ENCODE results near the gene HSPA12A.

The HSPA12A gene

DNA sequence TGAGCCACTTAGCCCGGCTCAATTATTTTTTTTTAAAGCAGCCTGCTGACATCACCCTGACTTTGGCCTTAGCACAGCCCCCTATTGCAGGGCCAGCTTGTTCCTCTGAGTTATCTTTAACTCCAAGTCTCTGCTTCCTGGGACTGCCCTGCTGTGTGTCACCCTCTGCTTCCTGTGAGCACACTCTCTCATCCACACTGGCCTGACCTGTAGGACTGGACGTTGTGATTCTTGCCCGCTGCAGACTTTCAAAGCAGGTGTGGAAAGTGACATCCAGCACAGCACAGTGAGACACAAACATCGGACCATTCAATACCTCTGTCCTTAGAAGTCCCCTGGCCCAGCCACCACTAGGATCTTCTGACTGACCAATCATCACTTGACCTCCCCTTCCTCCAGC, 26.4 kb upstream of the HSPA12A start:
- Histone ChIP-seq H3K9me3 (ENCODE audit: insufficient read depth, low read depth, low read length) (no peaks in the 10 kb centered on the region), H3K9ac (ENCODE audit: low read depth, low read length) (no peak overlapping the region), H3K4me3 (ENCODE audit: low read length) (no peak overlapping the region), H3K27ac (ENCODE audit: low read length) (no peak overlapping the region), H3K27me3 (ENCODE audit: insufficient read depth, low read length) (no peaks in the 10 kb centered on the region), H3K36me3 (ENCODE audit: insufficient read depth, low read depth, low read length) (no peaks in the 10 kb centered on the region), H3K4me1 (ENCODE audit: insufficient read depth, low read length) (peaks cover 5% of the 10 kb centered on the region; the same call in 1 of the 2 replicates)

DNA sequence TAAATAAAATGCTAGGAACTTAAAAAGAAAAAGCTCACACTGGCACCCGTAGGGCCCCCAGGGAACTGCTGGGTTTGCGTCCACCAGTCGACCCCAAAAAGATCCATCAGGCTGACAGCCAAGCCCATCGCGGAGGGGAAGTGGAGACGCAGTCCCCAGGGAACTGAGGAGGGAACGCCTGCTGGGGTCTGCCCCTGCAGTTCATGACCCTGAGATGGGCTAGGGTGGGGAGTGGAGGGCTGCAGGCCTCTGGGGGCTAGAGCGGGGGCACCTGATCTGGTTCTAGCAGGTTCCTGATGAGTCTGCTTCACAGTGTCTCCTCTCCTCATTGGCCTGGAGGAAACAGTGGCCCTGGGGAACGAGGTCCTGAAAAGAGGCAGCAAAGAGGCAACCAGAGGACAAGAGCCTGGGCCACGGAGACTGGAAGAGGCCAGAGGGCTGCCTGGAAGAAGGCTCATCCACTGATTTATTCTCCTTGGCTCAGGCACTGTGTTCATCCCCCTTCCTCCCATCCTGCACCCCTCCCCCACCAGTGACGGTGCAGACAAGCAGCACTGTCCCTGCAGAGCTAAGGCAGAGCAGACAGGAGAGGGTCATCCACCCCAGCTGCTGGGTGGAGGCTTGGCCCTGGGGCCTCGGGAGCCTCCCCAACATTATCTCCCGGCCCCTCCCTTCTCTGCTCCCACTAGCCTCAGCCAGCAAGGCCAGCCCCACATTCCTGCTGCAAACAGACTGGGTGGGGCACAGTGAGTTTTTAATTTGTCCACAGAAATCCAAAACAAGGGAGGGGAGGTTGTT, 24.7 kb upstream of the HSPA12A start:
- H3K9ac ChIP-seq (ENCODE audit: low read depth, low read length), result no peak overlapping the region
- no peaks in the 10 kb centered on the region for H3K27me3 ChIP-seq (ENCODE audit: insufficient read depth, low read length)
- no peak overlapping the region for H3K4me3 ChIP-seq (ENCODE audit: low read length)
- no peaks in the 10 kb centered on the region for H3K36me3 ChIP-seq (ENCODE audit: insufficient read depth, low read depth, low read length)
- no peak overlapping the region for H3K27ac ChIP-seq (ENCODE audit: low read length)
- H3K9me3 ChIP-seq (ENCODE audit: insufficient read depth, low read depth, low read length), result no peaks in the 10 kb centered on the region
- H3K4me1 ChIP-seq (ENCODE audit: insufficient read depth, low read length), result peaks cover 5% of the 10 kb centered on the region; the same call in 1 of the 2 replicates

DNA sequence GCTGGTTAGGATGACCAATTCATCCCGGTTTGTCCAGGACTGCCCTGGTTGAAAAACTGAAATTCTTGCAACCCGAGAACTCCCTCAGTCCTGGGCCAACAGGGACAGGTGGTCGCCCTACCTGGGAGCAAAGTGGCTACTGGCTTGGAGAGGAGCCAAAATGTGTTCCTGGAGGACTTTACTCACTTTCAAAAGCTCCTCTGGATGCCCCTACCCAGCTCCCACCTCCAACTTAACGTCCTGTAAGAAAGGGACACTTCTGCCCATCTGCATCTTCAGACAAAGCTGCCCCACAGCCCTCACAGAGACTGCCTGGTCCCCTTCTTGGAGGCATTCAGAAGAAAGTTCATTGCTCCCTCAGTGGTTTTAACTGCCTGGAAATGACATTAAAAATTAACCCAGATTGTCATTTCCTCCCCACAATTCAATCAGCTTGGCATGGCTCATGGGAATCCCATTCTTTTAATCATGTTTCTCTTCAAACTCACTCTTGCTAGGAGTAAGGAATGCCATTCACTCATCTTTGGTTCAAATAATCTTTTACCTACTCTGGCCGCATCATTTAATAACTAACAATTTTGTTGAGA, 24.0 kb upstream of the HSPA12A start:
- H3K4me1 ChIP-seq (ENCODE audit: insufficient read depth, low read length), result peaks cover 5% of the 10 kb centered on the region; the same call in 1 of the 2 replicates
- no peaks in the 10 kb centered on the region for H3K36me3 ChIP-seq (ENCODE audit: insufficient read depth, low read depth, low read length)
- no peaks in the 10 kb centered on the region for H3K9me3 ChIP-seq (ENCODE audit: insufficient read depth, low read depth, low read length)
- H3K27me3 ChIP-seq (ENCODE audit: insufficient read depth, low read length), result no peaks in the 10 kb centered on the region
- H3K4me3 ChIP-seq (ENCODE audit: low read length), result no peak overlapping the region
- no peak overlapping the region for H3K27ac ChIP-seq (ENCODE audit: low read length)
- H3K9ac ChIP-seq (ENCODE audit: low read depth, low read length), result no peak overlapping the region

DNA sequence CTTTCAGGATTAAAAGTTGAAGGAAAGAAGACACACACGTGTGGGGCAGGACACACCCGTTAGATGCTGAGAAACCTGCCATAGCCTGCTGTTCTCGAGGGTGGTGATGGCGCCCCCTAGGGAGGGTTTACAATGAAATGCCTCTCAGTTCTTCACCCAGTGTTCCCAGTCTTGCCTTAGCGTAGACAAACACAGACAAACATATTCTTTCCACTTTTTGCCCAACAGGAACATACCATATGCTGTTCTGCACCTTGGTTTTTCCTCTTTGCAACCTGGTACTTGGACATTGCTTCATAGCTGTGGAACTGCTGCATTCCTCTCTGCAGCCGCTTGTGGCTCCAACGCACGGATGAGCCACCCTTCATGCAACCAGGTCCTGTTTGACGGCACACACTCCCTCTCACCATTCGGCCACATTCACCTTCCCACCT, 23.3 kb upstream of the HSPA12A start:
- Histone ChIP-seq H3K4me1 (ENCODE audit: insufficient read depth, low read length) (peaks cover 5% of the 10 kb centered on the region; the same call in 1 of the 2 replicates), H3K36me3 (ENCODE audit: insufficient read depth, low read depth, low read length) (no peaks in the 10 kb centered on the region), H3K4me3 (ENCODE audit: low read length) (no peak overlapping the region), H3K27me3 (ENCODE audit: insufficient read depth, low read length) (no peaks in the 10 kb centered on the region), H3K9me3 (ENCODE audit: insufficient read depth, low read depth, low read length) (no peaks in the 10 kb centered on the region), H3K9ac (ENCODE audit: low read depth, low read length) (no peak overlapping the region), H3K27ac (ENCODE audit: low read length) (no peak overlapping the region)

DNA sequence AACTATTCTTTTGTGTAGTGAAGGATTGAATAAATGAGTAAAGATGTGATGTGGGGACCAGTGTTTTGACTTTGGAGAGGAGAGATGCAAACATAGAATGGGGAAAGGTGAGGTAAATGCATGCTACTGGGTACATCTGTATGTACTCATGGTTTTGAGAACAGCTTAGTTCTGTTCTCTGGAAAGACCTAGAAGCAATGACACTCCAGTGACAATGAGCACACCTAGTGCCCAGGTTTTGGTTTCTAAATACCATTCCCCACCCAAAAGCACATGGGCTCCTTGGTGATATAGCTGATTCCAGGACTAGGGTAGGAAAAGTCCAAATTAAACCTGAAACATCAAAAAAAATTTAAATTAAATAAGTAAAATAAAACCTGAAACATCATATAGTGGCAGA, 22.6 kb upstream of the HSPA12A start:
- Histone ChIP-seq H3K9ac (ENCODE audit: low read depth, low read length) (no peak overlapping the region), H3K4me3 (ENCODE audit: low read length) (no peak overlapping the region), H3K27ac (ENCODE audit: low read length) (no peak overlapping the region), H3K4me1 (ENCODE audit: insufficient read depth, low read length) (peaks cover 5% of the 10 kb centered on the region; the same call in 1 of the 2 replicates), H3K27me3 (ENCODE audit: insufficient read depth, low read length) (no peaks in the 10 kb centered on the region), H3K9me3 (ENCODE audit: insufficient read depth, low read depth, low read length) (no peaks in the 10 kb centered on the region), H3K36me3 (ENCODE audit: insufficient read depth, low read depth, low read length) (no peaks in the 10 kb centered on the region)

DNA sequence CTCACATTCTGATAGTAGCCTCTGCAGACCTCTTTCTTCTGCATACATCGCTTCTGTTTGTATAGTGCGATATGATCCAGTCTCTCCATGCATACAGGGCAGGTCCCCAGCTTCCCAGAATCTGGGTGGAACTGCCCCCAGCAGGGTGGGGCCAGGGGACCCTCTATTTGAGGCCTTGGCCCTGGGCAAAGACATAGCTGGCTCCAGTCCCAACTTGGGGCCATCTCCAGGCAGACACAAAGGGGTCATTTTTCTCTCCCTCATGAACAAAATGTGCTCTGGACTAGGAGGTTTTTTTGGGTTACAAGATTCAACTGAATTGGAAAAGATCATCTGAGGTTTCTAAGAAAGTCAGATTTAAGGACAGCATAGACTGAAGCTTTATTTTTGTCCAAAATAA, 21.1 kb upstream of the HSPA12A start:
- Histone ChIP-seq H3K9me3 (ENCODE audit: insufficient read depth, low read depth, low read length) (no peaks in the 10 kb centered on the region), H3K27ac (ENCODE audit: low read length) (no peak overlapping the region), H3K27me3 (ENCODE audit: insufficient read depth, low read length) (no peaks in the 10 kb centered on the region), H3K4me1 (ENCODE audit: insufficient read depth, low read length) (peaks cover 5% of the 10 kb centered on the region; the same call in 1 of the 2 replicates), H3K4me3 (ENCODE audit: low read length) (no peak overlapping the region), H3K36me3 (ENCODE audit: insufficient read depth, low read depth, low read length) (no peaks in the 10 kb centered on the region), H3K9ac (ENCODE audit: low read depth, low read length) (no peak overlapping the region)

DNA sequence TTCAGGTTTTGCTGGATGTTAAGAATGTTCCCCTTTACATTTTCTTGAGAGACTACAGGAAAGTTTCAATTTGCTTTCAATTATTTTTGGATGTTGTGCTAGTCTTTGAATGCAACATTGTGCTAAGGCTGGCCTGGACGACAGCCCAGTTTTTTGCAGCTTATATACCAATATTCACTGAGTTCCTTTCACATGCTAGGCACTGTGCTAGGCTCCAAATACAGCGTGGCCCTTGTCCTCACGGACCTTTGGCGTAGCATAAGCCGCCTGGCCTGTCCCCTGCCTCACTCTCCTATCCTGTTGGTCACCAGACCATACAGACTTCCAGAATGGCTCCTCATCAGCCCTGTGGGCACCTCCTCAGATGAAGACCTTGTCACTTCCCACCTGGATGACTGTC, 19.5 kb upstream of the HSPA12A start:
- Histone ChIP-seq H3K9me3 (ENCODE audit: insufficient read depth, low read depth, low read length) (no peaks in the 10 kb centered on the region), H3K36me3 (ENCODE audit: insufficient read depth, low read depth, low read length) (no peaks in the 10 kb centered on the region), H3K4me1 (ENCODE audit: insufficient read depth, low read length) (no peaks in the 10 kb centered on the region), H3K9ac (ENCODE audit: low read depth, low read length) (no peak overlapping the region), H3K27me3 (ENCODE audit: insufficient read depth, low read length) (no peaks in the 10 kb centered on the region), H3K27ac (ENCODE audit: low read length) (no peak overlapping the region), H3K4me3 (ENCODE audit: low read length) (no peak overlapping the region)

DNA sequence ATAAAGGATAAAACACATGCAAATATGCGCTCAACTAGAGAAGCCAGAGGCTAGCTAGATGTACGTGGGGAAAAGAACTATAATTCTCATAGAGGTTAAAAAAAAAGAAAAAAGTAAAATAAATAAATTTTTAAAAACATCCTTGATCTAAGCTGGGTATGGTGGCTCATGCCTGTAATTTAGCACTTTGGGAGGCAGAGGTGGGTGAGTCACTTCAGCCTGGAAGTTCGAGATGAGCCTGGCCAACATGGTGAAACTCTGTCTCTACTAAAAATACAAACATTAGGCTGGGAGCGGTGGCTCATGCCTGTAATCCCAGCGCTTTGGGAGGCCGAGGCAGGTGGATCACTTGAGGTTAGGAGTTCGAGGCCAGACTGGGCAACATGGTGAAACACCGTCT, 18.6 kb upstream of the HSPA12A start:
- Histone ChIP-seq H3K4me1 (ENCODE audit: insufficient read depth, low read length) (no peaks in the 10 kb centered on the region), H3K9me3 (ENCODE audit: insufficient read depth, low read depth, low read length) (no peaks in the 10 kb centered on the region), H3K27me3 (ENCODE audit: insufficient read depth, low read length) (no peaks in the 10 kb centered on the region), H3K36me3 (ENCODE audit: insufficient read depth, low read depth, low read length) (no peaks in the 10 kb centered on the region), H3K9ac (ENCODE audit: low read depth, low read length) (no peak overlapping the region), H3K27ac (ENCODE audit: low read length) (no peak overlapping the region), H3K4me3 (ENCODE audit: low read length) (no peak overlapping the region)

DNA sequence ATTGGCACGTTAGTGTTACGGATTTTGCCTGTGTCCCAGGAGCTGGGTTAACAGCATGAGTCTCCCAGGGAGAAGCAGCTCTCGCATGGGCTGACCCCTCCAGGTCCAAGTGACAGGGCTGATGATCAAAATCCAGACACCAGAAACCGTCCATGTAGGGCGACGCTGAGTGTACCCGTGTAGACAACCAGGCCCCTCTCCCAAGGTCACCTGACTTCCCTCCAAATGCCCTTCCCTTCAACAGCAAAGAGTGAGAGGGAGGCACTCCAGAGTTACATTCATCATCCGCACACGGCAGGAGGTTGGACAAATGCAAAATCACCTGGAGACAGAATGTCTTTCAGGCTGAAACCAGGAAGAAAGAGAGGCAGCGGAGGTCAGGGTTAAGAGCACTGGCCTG, 14.9 kb upstream of the HSPA12A start:
- Histone ChIP-seq H3K4me1 (ENCODE audit: insufficient read depth, low read length) (no peaks in the 10 kb centered on the region), H3K9me3 (ENCODE audit: insufficient read depth, low read depth, low read length) (no peaks in the 10 kb centered on the region), H3K36me3 (ENCODE audit: insufficient read depth, low read depth, low read length) (no peaks in the 10 kb centered on the region), H3K27me3 (ENCODE audit: insufficient read depth, low read length) (no peaks in the 10 kb centered on the region), H3K9ac (ENCODE audit: low read depth, low read length) (no peak overlapping the region), H3K27ac (ENCODE audit: low read length) (no peak overlapping the region), H3K4me3 (ENCODE audit: low read length) (no peak overlapping the region)

DNA sequence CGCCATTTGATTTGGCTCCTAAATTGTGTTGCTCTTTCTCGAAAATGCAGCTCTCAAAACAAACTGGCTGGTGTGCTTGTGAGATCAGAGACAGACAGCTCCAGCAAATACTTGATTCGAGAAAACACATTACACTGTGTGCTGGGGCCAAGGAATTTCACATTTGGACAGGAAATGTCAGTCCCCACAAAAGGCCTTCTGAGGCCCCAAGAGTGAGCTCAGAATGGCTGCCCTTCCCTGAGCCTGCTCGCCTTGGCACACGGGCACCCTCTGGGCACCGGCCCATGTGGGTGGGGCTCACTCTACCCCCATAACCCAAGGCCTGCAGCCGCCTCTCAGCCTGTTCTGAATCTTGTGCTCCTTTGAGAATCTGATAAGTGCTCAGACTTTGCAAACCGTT, 13.9 kb upstream of the HSPA12A start:
- H3K27me3 ChIP-seq (ENCODE audit: insufficient read depth, low read length), result no peaks in the 10 kb centered on the region
- no peaks in the 10 kb centered on the region for H3K36me3 ChIP-seq (ENCODE audit: insufficient read depth, low read depth, low read length)
- H3K4me3 ChIP-seq (ENCODE audit: low read length), result no peak overlapping the region
- no peaks in the 10 kb centered on the region for H3K4me1 ChIP-seq (ENCODE audit: insufficient read depth, low read length)
- H3K9me3 ChIP-seq (ENCODE audit: insufficient read depth, low read depth, low read length), result no peaks in the 10 kb centered on the region
- H3K27ac ChIP-seq (ENCODE audit: low read length), result no peak overlapping the region
- no peak overlapping the region for H3K9ac ChIP-seq (ENCODE audit: low read depth, low read length)

DNA sequence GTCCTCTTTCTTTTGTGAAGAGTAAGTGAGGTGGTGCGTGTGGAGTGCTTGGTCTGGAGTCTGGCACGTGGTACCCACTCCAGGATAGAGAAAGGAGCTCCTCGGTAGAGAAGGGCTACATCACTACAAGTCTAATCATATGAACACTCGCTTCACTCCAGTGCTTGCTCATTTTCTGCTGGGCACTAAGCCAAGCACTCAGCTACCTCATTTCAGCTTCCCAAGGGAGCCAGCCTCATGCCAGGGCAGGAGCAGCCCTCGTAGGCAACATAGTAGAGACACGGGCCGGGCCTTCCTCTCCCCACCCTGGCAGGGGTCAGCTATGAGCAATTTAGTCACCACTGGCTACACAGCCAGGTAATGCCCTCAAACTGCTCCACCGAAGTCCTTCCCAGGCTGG, 11.4 kb upstream of the HSPA12A start:
- Histone ChIP-seq H3K9ac (ENCODE audit: low read depth, low read length) (no peak overlapping the region), H3K36me3 (ENCODE audit: insufficient read depth, low read depth, low read length) (no peaks in the 10 kb centered on the region), H3K9me3 (ENCODE audit: insufficient read depth, low read depth, low read length) (no peaks in the 10 kb centered on the region), H3K27me3 (ENCODE audit: insufficient read depth, low read length) (no peaks in the 10 kb centered on the region), H3K27ac (ENCODE audit: low read length) (no peak overlapping the region), H3K4me1 (ENCODE audit: insufficient read depth, low read length) (no peaks in the 10 kb centered on the region), H3K4me3 (ENCODE audit: low read length) (no peak overlapping the region)

DNA sequence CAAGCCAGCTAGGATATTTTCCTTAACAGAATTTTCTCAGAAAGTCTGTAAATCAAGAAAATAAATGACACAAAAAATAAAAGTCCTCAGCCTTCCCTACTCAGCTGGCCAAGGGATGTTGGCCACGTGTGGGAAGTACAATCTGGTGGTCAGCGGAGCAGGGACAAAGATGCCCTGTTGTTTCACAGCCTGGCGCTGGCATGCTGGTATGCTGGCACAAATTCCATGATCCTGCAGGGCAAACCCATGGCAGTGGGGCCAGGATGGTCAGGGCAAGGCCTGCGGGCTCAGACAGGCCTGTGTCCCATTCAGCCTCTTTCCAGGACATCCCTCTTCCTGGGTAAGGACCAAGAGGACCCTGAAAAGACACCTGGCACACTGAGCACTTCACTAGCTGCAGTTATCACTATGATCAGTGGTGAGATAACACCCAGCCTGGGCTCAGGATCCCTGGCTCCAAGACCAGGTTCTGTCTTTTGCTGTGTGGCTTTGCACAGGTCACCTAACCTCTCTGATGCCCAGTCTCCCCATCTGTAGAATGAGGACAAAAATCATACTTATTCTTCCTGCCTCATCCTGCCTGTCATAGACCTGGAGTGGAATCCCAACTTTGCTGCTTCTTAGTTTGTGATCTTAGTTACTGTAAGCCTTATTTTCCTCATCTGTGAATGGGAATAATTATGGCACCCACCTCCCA, 10.8 kb upstream of the HSPA12A start:
- H3K4me3 ChIP-seq (ENCODE audit: low read length), result no peak overlapping the region
- H3K9me3 ChIP-seq (ENCODE audit: insufficient read depth, low read depth, low read length), result no peaks in the 10 kb centered on the region
- H3K4me1 ChIP-seq (ENCODE audit: insufficient read depth, low read length), result no peaks in the 10 kb centered on the region
- no peak overlapping the region for H3K27ac ChIP-seq (ENCODE audit: low read length)
- H3K36me3 ChIP-seq (ENCODE audit: insufficient read depth, low read depth, low read length), result no peaks in the 10 kb centered on the region
- H3K9ac ChIP-seq (ENCODE audit: low read depth, low read length), result no peak overlapping the region
- no peaks in the 10 kb centered on the region for H3K27me3 ChIP-seq (ENCODE audit: insufficient read depth, low read length)
